Smooth muscle cell (in vitro differentiated cells): Measurements from ENCODE around the gene IWS1. TPM values are rescaled to one million over a fixed set of nuclear protein-coding genes. Genes with fewer than 3 reads are reported as not detected.

Experiments used
- DNase-seq: peaks from one replicate; lab custom pipeline; 2025; ENCODE audit not compliant: unreplicated experiment; lab: John Stamatoyannopoulos, UW
- H2AFZ ChIP-seq: fragments of 200-600 bp; sonication (generic); 2 replicates; pipeline ENCODE4 v1.6.0; 2016; ENCODE audit warnings: antibody characterized with exemption, low read depth, mild to moderate bottlenecking
- H3F3A ChIP-seq: fragments of 200-600 bp; sonication (generic); 2 replicates; pipeline ENCODE4 v1.6.0; 2017; ENCODE audit warnings: antibody characterized with exemption, low read depth
- H3K27ac ChIP-seq: fragments of 200-600 bp; sonication (generic); 2 replicates; pipeline ENCODE4 v1.5.1; 2016; ENCODE audit warnings: low read depth, mild to moderate bottlenecking
- H3K27me3 ChIP-seq: fragments of 200-600 bp; sonication (generic); 2 replicates; pipeline ENCODE4 v1.6.1; 2016; ENCODE audit warnings: low read depth, mild to moderate bottlenecking
- H3K36me3 ChIP-seq: fragments of 200-600 bp; sonication (generic); 2 replicates; pipeline ENCODE4 v1.5.1; 2016; ENCODE audit warnings: low read depth
- H3K4me1 ChIP-seq: fragments of 200-600 bp; sonication (generic); 2 replicates; pipeline ENCODE4 v1.5.1; 2016; ENCODE audit warnings: low read depth
- H3K4me2 ChIP-seq: fragments of 200-600 bp; sonication (generic); 2 replicates; pipeline ENCODE4 v1.6.0; 2016; ENCODE audit warnings: mild to moderate bottlenecking
- H3K4me3 ChIP-seq: fragments of 200-600 bp; sonication (generic); 2 replicates; pipeline ENCODE4 v1.5.1; 2016; ENCODE audit warnings: mild to moderate bottlenecking
- H3K79me2 ChIP-seq: fragments of 200-600 bp; sonication (generic); 2 replicates; pipeline ENCODE4 v1.6.0; 2016; ENCODE audit warnings: low read depth, mild to moderate bottlenecking
- H3K9ac ChIP-seq: fragments of 200-600 bp; sonication (generic); 2 replicates; pipeline ENCODE4 v1.6.0; 2016; ENCODE audit warnings: low read depth
- H3K9me3 ChIP-seq: fragments of 200-600 bp; sonication (generic); replicated peaks from 2 replicates; pipeline ENCODE4 v1.5.1; 2016; ENCODE audit warnings: low read depth
- H4K20me1 ChIP-seq: fragments of 200-600 bp; sonication (generic); 2 replicates; pipeline ENCODE4 v1.6.0; 2016; ENCODE audit warnings: low read depth
- WGBS: methylation state at CpG from one replicate; pipeline ENCODE4 v1.1.7; 2016; ENCODE audit warnings: low lambda C conversion rate; 5-methylcytosine and 5-hydroxymethylcytosine counted together
- polyA plus RNA-seq: library from polyadenylated mRNA; unstranded; fragments of >200 nt; fragmentation: Nextera tagmentation; extraction: Ambion mirVana; gene quantifications from 2 replicates; pipeline ENCODE4 v1.2.1, GENCODE V29; 2016
- total RNA-seq: library from RNA; depleted of rRNA; stranded (reverse); fragments of >200 nt; gene quantifications from 2 replicates; pipeline ENCODE4 v1.2.3, GENCODE V29; 2014
- TF ChIP-seq, protein P1 (sequence below): fragments of 200-600 bp; sonication (generic); IDR thresholded peaks from 2 replicates; pipeline ENCODE4 v1.5.1; 2017; ENCODE audit warnings: borderline replicate concordance, mild to moderate bottlenecking, antibody characterized with exemption; ENCODE audit not compliant: insufficient read depth, poor library complexity, severe bottlenecking

IWS1 gene
- total and polyA plus RNA-seq, 2 experiments from 2014 or later = 31.2 to 36.1 TPM

DNA sequence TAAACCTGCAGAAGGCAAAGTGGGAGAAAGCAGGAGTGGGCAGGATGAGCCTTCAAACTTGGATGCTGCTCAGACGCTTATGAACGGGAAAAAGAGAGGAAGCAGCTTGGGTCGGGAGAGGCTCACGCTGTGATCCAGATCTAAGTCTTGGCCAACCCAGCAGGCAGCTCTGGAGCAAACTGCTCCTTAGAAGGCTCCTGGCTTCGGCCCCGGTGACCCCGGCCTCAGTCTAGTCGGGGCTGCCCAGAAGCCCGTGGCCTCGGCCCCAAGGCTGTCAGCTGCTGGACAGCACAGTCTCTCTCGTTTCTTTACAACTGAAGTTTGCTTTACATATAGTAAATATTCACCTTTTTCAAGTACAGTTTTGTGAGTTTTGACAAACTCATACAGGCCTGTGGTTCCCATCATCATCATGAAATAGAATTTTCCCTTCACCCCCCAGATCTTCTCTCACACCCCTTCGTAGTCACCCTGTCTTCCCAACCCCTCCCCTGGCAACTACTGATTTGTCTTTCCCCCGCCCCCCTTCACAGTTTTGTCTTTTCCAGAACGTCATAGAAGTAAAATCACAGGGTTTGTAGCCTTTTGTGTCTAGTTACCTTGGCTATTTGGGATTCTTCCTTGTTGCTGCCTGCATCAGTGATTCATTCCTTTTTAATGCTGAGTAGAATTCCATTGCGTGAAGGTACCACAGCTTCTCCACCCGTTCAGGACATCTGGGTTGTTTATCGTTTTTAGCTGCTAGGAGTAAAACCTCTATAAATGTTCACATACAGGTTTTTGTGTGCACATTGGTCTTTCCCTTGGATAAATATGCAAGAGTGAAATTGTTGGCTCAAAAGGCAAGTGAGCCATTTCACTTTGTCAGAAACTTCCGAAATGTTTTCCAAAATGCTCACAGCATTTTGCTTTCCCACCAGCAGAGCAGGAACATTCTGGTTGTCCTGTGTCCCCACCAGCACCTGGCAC is 44.3 kb upstream of the IWS1 start:
- Histone ChIP-seq H3F3A (no peaks in the 10 kb centered on the region), H3K27me3 (no peaks in the 10 kb centered on the region), H3K4me2 (no peak overlapping the region), H2AFZ (no peak overlapping the region), H3K79me2 (no peaks in the 10 kb centered on the region), H3K4me3 (no peak overlapping the region), H4K20me1 (no peaks in the 10 kb centered on the region), H3K9me3 (no peaks in the 10 kb centered on the region), H3K9ac (no peak overlapping the region), H3K36me3 (no peaks in the 10 kb centered on the region), H3K27ac (no peak overlapping the region), H3K4me1 (no peaks in the 10 kb centered on the region)
- TF ChIP-seq, protein P1, sequence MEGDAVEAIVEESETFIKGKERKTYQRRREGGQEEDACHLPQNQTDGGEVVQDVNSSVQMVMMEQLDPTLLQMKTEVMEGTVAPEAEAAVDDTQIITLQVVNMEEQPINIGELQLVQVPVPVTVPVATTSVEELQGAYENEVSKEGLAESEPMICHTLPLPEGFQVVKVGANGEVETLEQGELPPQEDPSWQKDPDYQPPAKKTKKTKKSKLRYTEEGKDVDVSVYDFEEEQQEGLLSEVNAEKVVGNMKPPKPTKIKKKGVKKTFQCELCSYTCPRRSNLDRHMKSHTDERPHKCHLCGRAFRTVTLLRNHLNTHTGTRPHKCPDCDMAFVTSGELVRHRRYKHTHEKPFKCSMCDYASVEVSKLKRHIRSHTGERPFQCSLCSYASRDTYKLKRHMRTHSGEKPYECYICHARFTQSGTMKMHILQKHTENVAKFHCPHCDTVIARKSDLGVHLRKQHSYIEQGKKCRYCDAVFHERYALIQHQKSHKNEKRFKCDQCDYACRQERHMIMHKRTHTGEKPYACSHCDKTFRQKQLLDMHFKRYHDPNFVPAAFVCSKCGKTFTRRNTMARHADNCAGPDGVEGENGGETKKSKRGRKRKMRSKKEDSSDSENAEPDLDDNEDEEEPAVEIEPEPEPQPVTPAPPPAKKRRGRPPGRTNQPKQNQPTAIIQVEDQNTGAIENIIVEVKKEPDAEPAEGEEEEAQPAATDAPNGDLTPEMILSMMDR = no peak
- DNase-seq = no peak
- 76% methylated on average over 18 of the region's 18 CpGs for WGBS

DNA sequence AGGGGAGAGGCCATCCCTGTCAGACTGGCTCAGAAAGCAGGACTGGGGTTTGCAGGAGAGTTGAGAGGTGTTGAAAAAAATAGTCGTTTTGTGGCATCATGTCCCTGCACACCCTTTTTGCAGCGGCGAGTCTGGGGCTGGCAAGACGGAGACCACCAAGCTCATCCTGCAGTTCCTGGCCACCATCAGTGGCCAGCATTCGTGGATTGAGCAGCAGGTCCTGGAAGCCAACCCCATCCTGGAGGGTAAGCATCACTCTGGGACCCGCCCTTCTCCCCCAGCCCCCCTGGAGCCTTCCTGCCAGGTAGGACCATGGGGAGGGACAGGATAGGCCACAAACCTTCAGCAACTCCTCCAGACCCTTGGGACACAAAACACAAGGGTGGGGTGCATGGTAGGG is 43.4 kb upstream of the IWS1 start:
- WGBS = 91% methylated on average over 6 of the region's 6 CpGs
- H3K4me2 ChIP-seq = no peak overlapping the region
- DNase-seq = no peak
- H2AFZ ChIP-seq = no peak overlapping the region
- H3K36me3 ChIP-seq = no peaks in the 10 kb centered on the region
- no peak overlapping the region for H3K9ac ChIP-seq
- H4K20me1 ChIP-seq = no peaks in the 10 kb centered on the region
- H3F3A ChIP-seq = no peaks in the 10 kb centered on the region
- H3K27me3 ChIP-seq = no peaks in the 10 kb centered on the region
- TF ChIP-seq, protein P1 = no peak
- no peak overlapping the region for H3K27ac ChIP-seq
- H3K4me1 ChIP-seq = no peaks in the 10 kb centered on the region
- H3K4me3 ChIP-seq = no peak overlapping the region
- H3K79me2 ChIP-seq = no peaks in the 10 kb centered on the region
- no peaks in the 10 kb centered on the region for H3K9me3 ChIP-seq

GRCh38 chr2:127568128-127568527 is 41.8 kb upstream of the IWS1 start:
- no peaks in the 10 kb centered on the region for H3K4me1 ChIP-seq
- no peak overlapping the region for H3K4me3 ChIP-seq
- H3K4me2 ChIP-seq = no peak overlapping the region
- H3K36me3 ChIP-seq = no peaks in the 10 kb centered on the region
- H3K9me3 ChIP-seq = no peaks in the 10 kb centered on the region
- H3K27ac ChIP-seq = no peak overlapping the region
- TF ChIP-seq, protein P1 = no peak
- no peaks in the 10 kb centered on the region for H4K20me1 ChIP-seq
- no peak overlapping the region for H2AFZ ChIP-seq
- 95% methylated on average over 6 of the region's 6 CpGs for whole genome bisulfite sequencing
- no peaks in the 10 kb centered on the region for H3K27me3 ChIP-seq
- no peaks in the 10 kb centered on the region for H3K79me2 ChIP-seq
- DNase-seq = no peak
- no peak overlapping the region for H3K9ac ChIP-seq
- H3F3A ChIP-seq = no peaks in the 10 kb centered on the region
